Tibial nerve (tissue), 3 donors: Measurements from ENCODE around the gene PROM2.

Source experiments
- POLR2A ChIP-seq, 2 donors: fragments of 450-650 bp; IDR thresholded peaks; one replicate each; pipeline ENCODE4 v1.6.1; 2017; ENCODE audit warnings: antibody characterized with exemption in 2 of 2, mild to moderate bottlenecking in 2 of 2, moderate library complexity in 2 of 2
- TF ChIP-seq, protein P1 (sequence below), 5 experiments: fragments of 200-600 bp in 3 of 5; fragments of 450-650 bp in 2 of 5; sonication (generic) in 3 of 5; IDR thresholded peaks; one replicate each; pipeline ENCODE4 v1.5.1; 2016 to 2019; ENCODE audit warnings: antibody characterized with exemption in 5 of 5, mild to moderate bottlenecking in 3 of 5, moderate library complexity in 2 of 5

DNA sequence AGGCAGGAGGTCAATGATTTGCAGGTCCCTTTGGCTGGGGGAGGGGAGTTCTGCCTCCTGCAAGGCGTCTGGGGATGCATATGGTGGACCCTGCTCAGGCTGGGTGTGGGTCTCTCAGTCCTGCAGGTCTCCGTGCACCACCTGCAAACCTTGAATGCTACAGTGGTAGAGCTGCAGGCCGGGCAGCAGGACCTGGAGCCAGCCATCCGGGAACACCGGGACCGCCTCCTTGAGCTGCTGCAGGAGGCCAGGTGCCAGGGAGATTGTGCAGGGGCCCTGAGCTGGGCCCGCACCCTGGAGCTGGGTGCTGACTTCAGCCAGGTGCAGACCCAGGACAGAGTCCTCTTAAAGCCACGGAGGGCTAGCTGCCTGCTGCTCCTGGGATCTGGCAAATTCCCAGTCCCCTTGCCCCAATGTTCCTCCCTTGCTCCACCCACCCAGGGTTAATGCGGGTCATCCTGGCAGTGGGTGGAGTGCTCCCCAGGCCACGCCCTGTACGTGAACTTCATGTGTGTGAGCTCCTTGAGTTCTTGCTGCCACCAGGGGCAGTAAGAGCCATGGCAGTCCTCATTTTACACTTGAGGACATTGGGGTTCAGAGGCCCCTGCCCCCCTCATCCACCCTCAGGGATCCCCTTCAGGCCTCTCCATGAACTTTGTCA lies 3.1 kb downstream of the PROM2 start:
- TF ChIP-seq, protein P1, sequence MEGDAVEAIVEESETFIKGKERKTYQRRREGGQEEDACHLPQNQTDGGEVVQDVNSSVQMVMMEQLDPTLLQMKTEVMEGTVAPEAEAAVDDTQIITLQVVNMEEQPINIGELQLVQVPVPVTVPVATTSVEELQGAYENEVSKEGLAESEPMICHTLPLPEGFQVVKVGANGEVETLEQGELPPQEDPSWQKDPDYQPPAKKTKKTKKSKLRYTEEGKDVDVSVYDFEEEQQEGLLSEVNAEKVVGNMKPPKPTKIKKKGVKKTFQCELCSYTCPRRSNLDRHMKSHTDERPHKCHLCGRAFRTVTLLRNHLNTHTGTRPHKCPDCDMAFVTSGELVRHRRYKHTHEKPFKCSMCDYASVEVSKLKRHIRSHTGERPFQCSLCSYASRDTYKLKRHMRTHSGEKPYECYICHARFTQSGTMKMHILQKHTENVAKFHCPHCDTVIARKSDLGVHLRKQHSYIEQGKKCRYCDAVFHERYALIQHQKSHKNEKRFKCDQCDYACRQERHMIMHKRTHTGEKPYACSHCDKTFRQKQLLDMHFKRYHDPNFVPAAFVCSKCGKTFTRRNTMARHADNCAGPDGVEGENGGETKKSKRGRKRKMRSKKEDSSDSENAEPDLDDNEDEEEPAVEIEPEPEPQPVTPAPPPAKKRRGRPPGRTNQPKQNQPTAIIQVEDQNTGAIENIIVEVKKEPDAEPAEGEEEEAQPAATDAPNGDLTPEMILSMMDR (IDR thresholded peaks at IDR 0.05): no peak
- TF ChIP-seq POLR2A (IDR thresholded peaks at IDR 0.05): no peak
